Esophagus squamous epithelium (tissue), 4 donors: ENCODE results near the gene JMJD6.

Experiments used
- CTCF ChIP-seq, 6 experiments: fragments of 450-650 bp in 4 of 6; fragments of 200-600 bp in 2 of 6; sonication (generic) in 2 of 6; IDR thresholded peaks; one replicate each; pipeline ENCODE4 v1.5.1; 2016 to 2019; ENCODE audit warnings: antibody characterized with exemption in 6 of 6, mild to moderate bottlenecking in 4 of 6, moderate library complexity in 4 of 6
- POLR2A ChIP-seq, 4 donors: fragments of 450-650 bp; IDR thresholded peaks; one replicate each; pipeline ENCODE4 v1.6.1; 2017; ENCODE audit warnings: antibody characterized with exemption in 4 of 4, mild to moderate bottlenecking in 4 of 4, moderate library complexity in 3 of 4

DNA sequence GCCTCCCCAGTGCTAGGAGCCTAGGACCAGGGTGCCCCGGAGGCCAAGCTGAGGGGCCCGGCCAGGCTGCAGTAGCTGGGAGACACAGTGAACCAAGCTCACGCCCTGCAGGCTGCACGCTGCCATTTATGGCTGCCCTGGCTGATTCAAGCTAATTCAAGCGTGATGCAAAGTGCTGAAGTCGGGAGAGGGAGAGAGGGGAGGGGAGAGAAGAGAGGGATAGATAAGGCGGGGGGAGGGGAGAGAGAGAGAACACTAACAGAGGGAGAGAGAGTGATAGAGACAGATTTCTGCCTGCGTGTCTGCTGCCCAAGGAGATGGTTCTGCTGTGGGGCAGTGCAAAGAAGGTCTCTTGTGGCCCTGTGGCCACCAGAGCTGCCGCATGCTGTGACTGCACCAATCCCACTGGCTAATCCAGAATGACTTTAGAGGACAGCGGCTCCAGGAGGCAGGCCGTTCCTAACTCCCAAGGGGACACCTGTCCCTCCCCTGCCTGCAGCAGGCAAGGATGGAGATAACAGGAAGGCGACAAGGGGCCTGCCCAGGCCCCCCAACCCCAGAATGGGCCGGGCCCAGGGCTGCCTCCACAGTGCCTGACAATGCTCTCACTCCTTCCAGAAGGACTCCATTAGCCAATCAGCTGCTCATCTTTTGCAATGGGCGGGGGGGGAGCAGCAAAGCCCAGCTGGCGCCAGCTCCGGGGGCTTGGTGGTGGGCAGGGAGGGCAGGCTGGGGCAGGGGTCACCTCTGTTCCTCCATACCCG, 28.5 kb downstream of the JMJD6 start:
- TF ChIP-seq CTCF (IDR thresholded peaks at IDR 0.05) = no peak
- no peak for TF ChIP-seq POLR2A (IDR thresholded peaks at IDR 0.05)
